VCaP (cell line): ENCODE data around the gene ADD2.

Experiments used
- H3K27ac ChIP-seq: fragments of 450-650 bp; 2 replicates; pipeline ENCODE4 v1.5.1; 2017
- TF ChIP-seq, protein P1 (sequence below): fragments of 450-650 bp; conservative IDR thresholded peaks from 2 replicates; pipeline ENCODE4 v1.5.1; 2017; ENCODE audit warnings: mild to moderate bottlenecking, moderate library complexity

The ADD2 gene

DNA sequence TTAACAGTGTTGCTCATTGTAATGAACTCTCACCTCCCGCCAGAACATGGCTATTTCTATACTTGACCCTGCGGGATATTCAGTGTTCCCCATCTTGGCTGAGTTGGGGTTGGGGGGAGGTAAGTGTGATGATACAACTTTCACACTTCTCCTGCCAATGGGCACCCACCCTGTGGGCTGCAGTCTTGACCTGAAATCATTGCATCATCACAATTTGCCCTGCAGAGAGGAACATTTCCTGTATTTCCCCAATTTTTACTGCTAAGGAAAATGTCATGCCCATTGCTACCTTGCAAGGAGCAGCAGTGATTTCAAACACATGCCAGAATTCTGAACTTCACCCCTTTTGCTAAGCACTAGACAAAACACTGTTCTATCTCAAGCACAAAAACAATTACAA lies 92.1 kb downstream of the ADD2 start:
- TF ChIP-seq, protein P1, sequence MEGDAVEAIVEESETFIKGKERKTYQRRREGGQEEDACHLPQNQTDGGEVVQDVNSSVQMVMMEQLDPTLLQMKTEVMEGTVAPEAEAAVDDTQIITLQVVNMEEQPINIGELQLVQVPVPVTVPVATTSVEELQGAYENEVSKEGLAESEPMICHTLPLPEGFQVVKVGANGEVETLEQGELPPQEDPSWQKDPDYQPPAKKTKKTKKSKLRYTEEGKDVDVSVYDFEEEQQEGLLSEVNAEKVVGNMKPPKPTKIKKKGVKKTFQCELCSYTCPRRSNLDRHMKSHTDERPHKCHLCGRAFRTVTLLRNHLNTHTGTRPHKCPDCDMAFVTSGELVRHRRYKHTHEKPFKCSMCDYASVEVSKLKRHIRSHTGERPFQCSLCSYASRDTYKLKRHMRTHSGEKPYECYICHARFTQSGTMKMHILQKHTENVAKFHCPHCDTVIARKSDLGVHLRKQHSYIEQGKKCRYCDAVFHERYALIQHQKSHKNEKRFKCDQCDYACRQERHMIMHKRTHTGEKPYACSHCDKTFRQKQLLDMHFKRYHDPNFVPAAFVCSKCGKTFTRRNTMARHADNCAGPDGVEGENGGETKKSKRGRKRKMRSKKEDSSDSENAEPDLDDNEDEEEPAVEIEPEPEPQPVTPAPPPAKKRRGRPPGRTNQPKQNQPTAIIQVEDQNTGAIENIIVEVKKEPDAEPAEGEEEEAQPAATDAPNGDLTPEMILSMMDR, result no peak
- H3K27ac ChIP-seq, result no peak overlapping the region

DNA sequence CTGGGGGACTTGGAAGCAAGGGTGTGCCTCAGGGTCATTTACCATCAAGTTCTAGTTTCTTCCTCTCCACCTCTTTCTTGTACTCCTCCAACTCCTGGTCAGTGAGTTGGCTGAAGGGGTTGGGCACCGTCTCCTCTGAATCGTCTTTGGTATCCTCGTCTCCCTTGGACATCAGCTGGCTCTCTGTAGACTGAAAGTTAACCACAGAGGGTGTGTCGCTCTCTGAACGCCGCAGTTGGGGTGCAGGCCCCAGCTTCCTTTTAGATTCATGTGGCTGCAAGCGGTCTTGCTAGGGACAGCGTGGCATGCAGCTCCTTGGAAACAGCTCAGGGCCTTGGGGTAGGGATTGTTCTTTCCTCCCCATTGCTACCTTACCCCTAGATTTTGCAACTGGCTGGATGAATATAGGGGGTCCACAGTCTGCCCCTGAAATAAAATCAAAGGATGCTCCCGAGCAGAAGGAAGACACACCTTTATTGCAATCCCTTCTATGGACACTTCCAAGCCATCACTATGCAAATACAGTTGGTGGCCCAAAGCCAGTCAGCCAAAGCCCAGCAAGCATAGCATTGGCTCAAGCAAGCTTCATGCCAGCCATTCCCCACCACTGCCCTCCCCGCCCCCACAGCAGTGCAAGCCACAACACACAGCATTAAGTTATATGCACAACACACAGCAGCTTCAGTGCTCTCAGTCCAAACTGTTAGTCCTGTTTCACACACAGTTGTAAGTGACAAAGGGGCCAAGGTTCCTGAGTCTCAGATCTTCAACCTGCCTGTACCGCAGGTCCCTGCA lies 93.2 kb downstream of the ADD2 start:
- TF ChIP-seq, protein P1, result no peak
- no peak overlapping the region for H3K27ac ChIP-seq

DNA sequence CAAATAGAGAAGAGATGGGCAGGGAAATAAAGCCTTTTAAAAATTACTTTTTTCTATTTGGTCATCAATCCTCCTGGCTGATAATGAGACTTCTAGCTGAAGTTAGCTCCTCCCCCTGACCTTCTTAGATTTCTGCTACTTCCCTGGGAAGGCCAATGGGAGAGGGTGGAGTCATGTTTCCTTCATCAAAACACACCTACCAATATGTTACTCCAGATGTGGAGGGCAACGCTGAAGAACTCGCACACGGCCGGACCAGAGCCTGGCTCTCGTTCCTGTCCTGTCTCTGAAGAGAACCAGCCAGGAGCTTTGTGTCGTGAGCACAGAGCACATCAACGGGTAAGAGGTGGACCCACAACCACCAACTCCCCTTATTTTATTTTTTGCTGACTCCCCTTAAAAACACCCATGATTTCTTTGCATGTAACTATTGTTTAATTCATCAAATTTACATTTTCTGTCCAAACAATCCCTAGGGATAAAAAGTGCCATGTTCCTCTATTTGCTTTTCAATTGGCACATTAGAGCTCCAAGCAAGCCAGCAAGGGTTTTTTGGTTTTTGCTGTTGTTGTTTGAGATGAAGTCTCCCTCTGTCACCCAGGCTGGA lies 94.9 kb downstream of the ADD2 start:
- H3K27ac ChIP-seq, result no peak overlapping the region
- TF ChIP-seq, protein P1, result no peak

DNA sequence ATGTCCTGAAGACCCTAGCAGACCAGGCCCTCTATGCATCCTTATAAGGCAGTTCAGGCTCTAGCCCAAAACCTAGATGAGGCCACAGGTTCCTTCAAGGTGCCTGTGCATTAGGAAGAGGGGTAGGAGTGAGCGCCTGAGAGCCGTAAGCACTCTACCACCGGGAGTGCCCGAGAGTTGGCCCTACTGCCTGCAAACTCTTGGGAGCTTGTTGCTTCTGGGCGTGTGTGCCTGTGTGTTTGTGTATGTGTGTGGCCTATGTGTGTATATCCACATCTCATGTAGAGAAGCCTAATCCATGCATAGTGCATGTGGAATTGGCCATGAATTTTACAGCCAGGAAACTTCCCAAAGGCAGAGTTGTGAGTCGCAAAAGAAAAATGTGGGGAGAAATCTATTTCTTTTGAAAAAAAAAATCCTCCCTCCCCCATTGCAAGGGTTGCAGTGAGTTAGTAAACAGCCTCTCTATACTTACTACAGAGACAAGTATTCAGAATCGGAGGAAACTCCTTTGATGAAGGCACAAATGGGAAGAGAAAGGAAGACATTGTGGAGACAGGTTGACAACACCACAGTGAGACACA lies 96.8 kb downstream of the ADD2 start:
- no peak overlapping the region for H3K27ac ChIP-seq
- TF ChIP-seq, protein P1, result no peak

DNA sequence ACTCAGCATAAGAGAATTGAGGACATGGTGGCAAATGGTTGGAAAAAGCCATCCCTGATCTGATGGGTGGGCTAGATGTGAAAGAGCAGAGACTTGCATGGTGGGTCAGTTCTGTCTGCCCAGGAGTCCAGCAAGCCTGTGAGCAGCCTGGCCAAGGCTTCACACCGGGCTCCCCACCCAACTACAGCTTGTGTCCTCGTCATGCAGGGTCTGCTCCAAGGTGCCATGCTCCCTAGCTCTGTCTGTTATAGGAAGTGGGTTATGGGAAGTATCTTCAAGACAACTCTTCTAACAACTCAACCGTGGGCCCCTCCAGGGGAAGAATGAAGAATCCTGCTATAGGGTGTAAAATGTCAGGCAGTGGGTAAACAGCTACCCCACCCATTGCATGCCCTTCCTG lies 97.4 kb downstream of the ADD2 start:
- H3K27ac ChIP-seq, result no peak overlapping the region
- TF ChIP-seq, protein P1, result no peak

DNA sequence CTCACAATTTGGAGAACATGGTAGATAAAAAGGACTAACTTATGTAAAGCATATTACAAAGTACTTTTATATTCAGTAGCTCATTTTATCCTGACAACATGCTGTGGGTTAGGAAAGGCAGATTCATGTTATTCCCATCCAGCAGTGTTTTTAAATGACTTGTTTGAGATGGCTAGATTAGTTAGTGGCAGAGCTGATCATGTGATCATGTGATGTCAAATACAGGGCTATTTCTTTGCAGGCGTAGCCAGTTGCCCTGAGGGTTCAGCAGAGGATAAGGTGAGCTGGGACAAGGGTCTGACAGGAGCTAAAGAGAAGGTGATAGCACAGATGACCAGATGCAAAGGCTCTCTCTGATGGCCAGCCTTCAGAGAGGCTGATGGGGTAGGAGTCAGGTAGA lies 97.8 kb downstream of the ADD2 start:
- TF ChIP-seq, protein P1, result no peak
- no peak overlapping the region for H3K27ac ChIP-seq

DNA sequence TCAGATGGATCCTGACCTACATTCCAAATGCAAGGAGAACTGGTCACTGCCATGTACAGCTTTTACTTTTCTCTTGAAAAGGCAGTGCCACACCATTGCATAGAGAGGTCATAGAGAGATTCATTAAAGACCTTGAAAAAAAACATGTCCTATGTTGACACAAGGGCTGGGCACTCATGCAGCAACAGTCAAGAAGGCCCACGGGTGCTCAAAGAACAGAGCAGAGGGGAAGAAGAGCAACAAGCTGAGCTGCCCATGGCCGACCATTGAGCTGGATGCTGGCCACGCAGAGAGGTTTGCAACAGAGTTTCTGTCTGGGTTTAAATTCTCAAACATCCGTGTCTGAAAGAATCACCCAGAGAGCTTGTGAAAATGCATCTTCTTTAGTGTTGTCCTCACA lies 99.1 kb downstream of the ADD2 start:
- TF ChIP-seq, protein P1, result no peak
- no peak overlapping the region for H3K27ac ChIP-seq
